CD4-positive, alpha-beta T cell treated with Interleukin-12 subunit alpha and Interleukin-12 subunit beta, for 1 hour (primary cell): ENCODE data around the gene NUMB.

ENCODE experiments used
- DNase-seq: peaks from one replicate; pipeline ENCODE4 v3.0.0-alpha.2; 2020

Gene NUMB

GRCh38 chr14:73458183-73458976 is at the start of gene NUMB:
Gene NUMB (minus strand): TSS chr14:73458546. CDS start chr14:73355751, 102,795 bp downstream.
- DNase-seq, result peak; percentile 99

GRCh38 chr14:73503648-73504047 is 45.3 kb upstream of the NUMB start:
- DNase-seq, result no peak

DNA sequence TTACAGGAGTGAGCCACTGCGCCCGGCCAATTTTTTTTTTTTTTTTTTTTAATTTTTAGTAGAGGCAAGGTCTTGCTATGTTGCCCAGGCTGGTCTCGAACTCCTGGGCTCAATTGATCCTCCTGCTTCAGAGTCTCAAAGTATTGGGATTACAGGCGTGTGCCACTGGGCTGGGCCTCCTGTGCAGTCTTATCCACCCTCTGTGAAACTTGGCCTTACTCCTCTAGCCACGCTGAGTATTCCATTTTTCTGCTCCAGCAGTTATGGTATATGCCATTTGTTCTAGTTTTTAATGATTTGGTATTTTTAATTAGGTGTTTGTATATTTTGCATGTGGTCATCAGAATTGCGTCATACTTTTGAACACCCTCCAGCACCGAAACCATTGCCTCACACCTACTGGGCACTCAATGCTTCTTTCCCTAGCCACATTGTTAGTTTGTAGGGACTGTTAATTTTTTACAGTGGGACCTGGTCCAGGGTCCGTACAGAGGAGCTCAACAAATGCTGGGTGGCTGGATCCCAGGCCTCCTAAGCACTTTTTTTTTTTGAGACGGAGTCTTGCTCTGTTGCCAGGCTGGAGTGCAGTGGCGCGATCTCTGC is 43.8 kb upstream of the NUMB start:
- no peak for DNase-seq

- no peak for DNase-seq
Measured at GRCh38 chr14:73500360-73500759, 42.0 kb upstream of the NUMB start.

GRCh38 chr14:73494593-73494992 is 36.2 kb upstream of the NUMB start:
- DNase-seq, result no peak

DNA sequence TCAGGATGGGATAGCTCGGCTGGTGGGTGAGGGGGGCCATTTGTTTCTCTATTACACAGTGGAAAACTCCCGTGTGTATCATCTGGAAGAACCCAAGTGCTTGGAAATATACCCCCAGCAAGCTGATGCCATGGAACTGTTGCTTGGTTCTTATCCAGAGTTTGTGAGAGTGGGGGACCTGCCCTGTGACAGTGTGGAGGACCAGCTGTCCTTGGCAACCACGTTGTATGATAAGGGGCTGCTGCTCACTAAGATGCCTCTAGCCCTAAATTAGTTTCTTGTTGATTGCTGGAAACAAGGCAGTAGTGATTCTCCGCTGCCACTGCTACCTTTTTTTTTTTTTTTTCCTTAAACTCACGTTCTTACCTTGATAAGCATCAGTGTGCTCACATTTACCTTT is 34.3 kb upstream of the NUMB start:
- no peak for DNase-seq

GRCh38 chr14:73492043-73492552 is 33.8 kb upstream of the NUMB start:
- no peak for DNase-seq

GRCh38 chr14:73491256-73492042 is 33.1 kb upstream of the NUMB start:
- peak; percentile 78 for DNase-seq

DNA sequence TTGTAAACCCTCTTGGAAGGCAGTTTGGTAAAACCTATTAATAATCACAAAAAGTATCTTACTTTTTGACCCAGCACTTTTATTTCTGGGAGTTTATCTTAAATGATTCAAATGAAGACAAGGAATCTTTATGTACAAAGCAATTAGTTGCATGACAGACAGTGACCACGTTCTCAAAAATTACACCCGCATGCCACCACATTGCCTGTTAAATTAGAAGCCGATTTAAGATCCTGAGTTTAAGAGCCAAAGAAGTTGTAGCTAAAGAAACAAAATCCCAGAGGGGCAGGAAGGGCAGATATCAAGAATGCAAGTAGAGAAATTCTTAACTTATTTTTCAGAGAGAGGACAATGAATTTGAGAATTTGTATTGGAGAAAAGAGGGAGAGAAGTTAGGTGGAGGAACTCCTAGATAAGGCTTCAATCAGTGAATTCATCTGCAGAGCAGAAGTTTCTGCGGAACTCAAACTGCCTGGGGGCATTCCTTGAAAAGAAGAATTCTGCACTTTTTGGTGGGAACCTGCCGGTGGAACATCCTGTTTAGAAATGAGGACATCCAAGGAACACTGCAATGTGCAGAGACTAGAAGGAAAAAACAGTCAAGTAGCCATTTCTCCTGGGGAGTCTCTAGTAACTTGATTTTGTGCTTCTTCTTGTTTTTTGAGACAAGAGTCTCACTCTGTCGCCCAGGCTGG is 31.3 kb upstream of the NUMB start:
- no peak for DNase-seq

GRCh38 chr14:73478684-73479083 is 20.3 kb upstream of the NUMB start:
- no peak for DNase-seq

DNA sequence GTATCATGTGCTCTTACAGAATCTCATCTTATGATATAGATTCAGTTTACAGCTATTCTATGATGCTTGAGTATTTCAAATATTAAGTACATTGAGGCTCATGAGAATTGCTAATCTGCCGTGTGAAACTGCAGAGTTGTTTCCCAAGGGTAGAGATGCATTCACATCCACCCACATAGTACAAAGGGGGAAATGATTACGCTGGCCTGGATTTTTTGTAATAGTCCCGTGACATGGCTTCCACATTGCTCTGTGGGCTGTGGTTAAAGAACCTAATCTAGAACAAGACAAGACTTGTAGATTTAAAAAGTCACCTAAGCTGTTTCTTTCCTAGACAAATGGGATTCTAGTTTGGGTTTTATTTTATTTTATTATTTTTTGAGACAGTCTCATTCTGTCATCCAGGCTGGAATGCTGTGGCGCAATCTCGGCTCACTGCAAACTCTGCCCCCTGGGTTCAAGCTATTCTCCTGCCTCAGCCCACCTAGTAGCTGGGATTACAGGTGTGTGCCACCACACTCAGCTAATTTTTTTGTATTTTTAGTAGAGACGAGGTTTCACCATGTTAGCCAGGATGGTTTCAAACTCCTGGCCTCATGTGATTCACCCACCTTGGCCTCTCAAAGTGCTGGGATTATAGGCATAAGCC is 19.4 kb upstream of the NUMB start:
- no peak for DNase-seq

DNA sequence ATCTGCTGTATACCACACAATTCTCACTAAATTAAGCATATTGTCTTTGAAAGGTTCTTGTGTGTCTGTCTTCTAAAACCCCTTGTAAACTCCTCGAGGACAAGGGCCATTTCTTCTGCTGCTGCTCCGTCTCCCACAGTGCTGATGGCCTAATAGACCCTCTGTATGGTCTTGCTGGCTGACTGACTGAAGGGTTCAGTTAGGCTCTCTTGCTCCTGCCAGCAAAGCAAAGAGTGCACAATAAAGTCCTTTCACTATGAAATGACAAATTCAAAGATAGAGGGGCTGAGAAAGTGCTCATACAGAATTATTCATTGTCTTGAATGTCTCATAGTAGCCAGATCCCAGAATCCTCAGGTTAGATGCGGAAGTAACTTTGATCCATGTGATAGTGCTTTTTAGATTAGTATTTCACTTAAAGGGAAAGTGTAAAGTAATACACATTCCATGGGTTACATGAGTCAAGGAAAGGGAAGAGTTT is 18.1 kb upstream of the NUMB start:
- DNase-seq, result no peak

DNA sequence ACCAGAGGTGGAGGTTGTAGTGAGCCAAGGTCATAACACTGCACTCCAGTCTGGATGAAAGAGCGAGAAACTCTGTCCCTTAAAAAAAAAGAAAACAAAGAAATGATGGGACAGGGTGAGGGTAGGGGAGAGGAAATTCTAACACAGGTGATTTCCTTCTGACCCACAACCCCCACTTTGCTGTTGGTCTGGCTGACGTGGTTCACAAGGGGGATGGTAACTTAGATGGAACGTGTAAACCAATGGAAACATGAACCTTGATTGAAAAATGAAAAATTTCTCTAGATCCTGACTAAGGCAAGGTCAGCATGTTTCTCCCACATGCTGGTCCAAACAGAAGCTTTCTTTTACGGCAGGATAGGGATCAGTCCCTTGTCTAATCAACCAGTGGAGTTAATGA is 16.6 kb upstream of the NUMB start:
- DNase-seq, result no peak

DNA sequence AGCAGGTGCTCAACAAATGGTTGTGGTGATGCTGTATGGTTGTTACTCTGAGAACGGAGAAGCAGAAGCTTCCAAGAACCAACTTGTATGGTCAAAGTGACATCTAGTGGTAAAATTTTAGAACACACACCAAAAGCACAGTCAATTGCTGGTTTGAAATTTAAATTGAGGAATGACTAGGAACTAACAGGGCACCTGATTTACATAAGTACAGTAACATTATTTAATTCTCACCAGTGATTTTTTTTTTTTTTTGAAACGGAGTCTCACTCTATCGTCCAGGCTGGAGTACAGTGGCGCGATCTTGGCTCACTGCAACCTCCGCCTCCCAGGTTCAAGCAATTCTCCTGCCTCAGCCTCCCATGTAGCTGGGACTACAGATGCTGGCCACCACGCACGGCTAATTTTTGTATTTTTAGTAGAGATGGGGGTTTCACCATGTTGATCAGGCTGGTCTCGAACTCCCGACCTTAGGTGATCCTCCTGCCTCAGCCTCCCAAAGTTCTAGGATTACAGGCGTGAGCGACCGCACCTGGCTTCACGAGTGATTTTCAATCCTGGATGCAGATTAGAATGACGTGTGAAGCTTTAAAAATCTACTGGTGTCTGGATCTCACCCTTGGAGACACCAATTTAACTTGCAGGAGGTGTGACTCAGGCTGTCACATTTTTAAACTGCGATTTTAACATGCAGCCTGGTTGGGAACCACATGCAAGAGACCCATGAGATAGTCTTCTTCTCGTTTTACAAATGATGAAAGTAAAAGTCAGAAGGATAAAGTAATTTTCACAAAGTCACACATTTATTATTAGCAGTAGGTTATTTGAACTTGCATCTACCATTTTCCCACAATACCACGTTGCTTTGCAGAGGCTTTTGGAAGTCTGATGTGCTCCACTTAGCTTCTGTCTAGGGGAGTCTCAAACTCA is 14.1 kb upstream of the NUMB start:
- peak; percentile 69 for DNase-seq

GRCh38 chr14:73471582-73472184 is 13.3 kb upstream of the NUMB start:
- DNase-seq, result no peak

- no peak for DNase-seq
Measured at GRCh38 chr14:73468828-73469375, 10.6 kb upstream of the NUMB start.

DNA sequence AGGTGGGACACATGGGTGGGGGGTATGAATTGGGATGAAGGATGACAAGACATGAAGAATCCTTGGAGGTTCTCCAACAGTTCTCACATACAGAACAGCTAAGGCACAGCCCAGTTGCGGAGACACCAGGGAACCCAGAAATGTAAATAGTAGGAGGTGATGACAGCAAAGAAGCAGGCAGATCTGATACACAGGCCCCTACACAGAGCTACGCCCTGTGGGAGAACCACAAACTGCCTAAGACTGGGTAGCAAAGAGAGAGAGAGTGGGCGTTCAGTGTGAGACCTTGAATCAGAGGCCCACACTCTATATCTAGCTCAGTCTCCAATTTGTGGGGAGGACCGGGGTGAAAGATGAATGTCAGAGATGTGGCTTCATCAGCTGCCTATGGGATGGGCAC is 9.5 kb upstream of the NUMB start:
- no peak for DNase-seq

DNA sequence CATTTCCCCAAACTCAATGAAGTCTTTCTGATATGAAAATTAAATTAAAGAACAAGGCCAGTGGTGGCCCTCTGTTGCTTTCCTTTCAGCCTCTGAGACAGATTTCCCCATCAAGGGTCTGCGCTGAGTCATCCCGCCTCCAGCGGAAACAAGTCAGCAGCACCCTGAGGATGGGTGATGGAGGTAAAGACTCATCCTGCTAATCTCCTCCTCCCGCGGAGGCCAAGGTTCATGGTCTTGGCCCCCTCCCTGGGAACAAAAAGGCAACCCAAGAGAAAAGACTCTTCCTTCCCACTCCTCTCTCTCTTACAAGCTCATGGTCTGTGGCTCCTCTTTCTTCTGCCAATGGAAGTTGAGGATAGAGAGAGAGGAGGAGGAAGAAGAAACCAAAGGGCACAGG is 9.0 kb upstream of the NUMB start:
- DNase-seq, result no peak

DNA sequence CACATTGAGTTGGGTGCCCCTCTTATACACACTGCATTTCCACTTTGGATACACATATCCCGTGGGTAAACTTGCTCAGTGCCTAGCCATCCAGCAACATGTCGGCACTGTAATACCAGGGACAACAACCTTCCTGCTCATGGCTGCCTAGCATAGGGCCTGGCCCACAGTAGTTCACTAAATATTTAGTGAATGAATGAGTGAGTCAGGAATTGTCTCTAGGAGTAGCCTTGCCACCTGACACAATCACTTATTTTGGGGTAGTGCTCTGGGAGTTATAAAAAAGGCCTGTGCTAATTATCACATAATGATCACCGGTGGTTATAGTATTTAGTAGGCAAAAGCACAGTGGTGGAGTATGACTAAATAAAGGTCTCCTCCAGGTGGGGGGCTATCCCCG is 8.5 kb upstream of the NUMB start:
- no peak for DNase-seq

DNA sequence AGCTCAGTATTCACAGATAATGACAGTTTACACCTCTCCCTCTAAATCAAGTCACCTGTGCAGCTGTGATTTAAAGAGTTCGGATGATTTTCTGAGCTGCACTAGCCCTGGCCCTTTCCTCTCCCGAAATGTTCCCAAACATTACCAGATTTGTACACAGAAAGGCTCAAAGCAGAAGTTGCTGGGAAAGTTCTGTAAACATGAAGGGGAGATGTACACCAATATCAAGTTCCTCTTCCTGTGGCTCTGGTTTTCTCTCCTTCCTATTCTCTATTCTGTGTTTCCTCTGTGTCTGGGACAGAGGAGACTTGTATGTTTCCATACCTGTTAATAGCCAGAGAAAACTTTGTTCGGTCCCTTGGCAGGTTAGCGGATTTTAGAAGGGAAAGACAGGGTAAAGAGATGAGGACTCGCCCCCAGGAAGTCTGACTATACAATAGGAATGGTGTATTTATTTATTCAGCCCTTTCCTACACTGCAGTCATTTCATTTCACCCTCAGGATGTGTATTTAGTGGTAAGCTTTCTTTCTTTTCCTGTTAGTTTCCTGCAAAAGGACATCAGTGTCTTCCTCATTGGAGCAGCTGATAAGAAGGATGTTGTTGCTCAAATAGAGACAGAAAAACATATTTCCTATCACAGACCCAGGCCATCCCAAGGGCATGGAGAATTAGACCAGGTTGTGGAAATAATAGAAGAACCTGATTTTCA is 7.6 kb upstream of the NUMB start:
- DNase-seq, result no peak
